ENCODE results near the gene ERF.
"Not testable (repeated sequence)": the region's sequence is repeated elsewhere in the genome, so short reads cannot be mapped to it uniquely, and the experiment has no call there.

Gene ERF

GRCh38 chr19:42275517-42275916, 20.6 kb upstream of the ERF start:
- DNase-seq (ENCODE audit: low read depth in 2 of 2), result no peak

- no peak for DNase-seq (ENCODE audit: low read depth in 2 of 2)
Observed at GRCh38 chr19:42275103-42275502, 20.2 kb upstream of the ERF start.

GRCh38 chr19:42274065-42274682, 19.2 kb upstream of the ERF start:
- DNase-seq (ENCODE audit: low read depth in 2 of 2), result no peak

- DNase-seq (ENCODE audit: low read depth in 2 of 2), result no peak
Observed at GRCh38 chr19:42273407-42274064, 18.6 kb upstream of the ERF start.

- DNase-seq (ENCODE audit: low read depth in 2 of 2), result no peak
Observed at GRCh38 chr19:42272989-42273406, 18.1 kb upstream of the ERF start.

GRCh38 chr19:42272535-42272897, 17.6 kb upstream of the ERF start:
- DNase-seq (ENCODE audit: low read depth in 2 of 2), result no peak

GRCh38 chr19:42271861-42272534, 17.1 kb upstream of the ERF start:
- no peak for DNase-seq (ENCODE audit: low read depth in 2 of 2)

GRCh38 chr19:42271045-42271419, 16.1 kb upstream of the ERF start:
- no peak for DNase-seq (ENCODE audit: low read depth in 2 of 2)

- no peak for DNase-seq (ENCODE audit: low read depth in 2 of 2)
Observed at GRCh38 chr19:42270346-42271044, 15.6 kb upstream of the ERF start.

GRCh38 chr19:42269478-42270345, 14.8 kb upstream of the ERF start:
- DNase-seq (ENCODE audit: low read depth in 2 of 2), result no peak

- peak; percentile 96 to 97 for DNase-seq (ENCODE audit: low read depth in 2 of 2)
Observed at GRCh38 chr19:42268704-42269477, 14.0 kb upstream of the ERF start, which contains the start of gene CIC. Gene CIC (plus strand): TSS chr19:42269252. CDS start chr19:42271784, 2,532 bp downstream.

GRCh38 chr19:42268142-42268703, 13.3 kb upstream of the ERF start:
- DNase-seq (ENCODE audit: low read depth in 2 of 2), result peak; percentile 92 to 95

- DNase-seq (ENCODE audit: low read depth in 2 of 2), result no peak
Observed at GRCh38 chr19:42267644-42268141, 12.8 kb upstream of the ERF start.

- not testable (repeated sequence) for DNase-seq (ENCODE audit: low read depth in 2 of 2)
Observed at GRCh38 chr19:42266928-42267603, 12.1 kb upstream of the ERF start.

- not testable (repeated sequence) for DNase-seq (ENCODE audit: low read depth in 2 of 2)
Observed at GRCh38 chr19:42266105-42266504, 11.2 kb upstream of the ERF start.

GRCh38 chr19:42261763-42262162, 6.8 kb upstream of the ERF start:
- DNase-seq (ENCODE audit: low read depth in 2 of 2), result no peak

- not testable (repeated sequence) for DNase-seq (ENCODE audit: low read depth in 2 of 2)
Observed at GRCh38 chr19:42257842-42258241, 2.9 kb upstream of the ERF start.

- no peak for DNase-seq (ENCODE audit: low read depth in 2 of 2)
Observed at GRCh38 chr19:42255766-42256745, 1.1 kb upstream of the ERF start.

All from stimulated activated CD8-positive, alpha-beta memory T cell treated with anti-CD3 and anti-CD28 coated beads, Interleukin-7, amount 100 ng/mL, for 1 hour (primary cell).